Stimulated activated CD8-positive, alpha-beta memory T cell treated with anti-CD3 and anti-CD28 coated beads, Interleukin-15, amount 100 ng/mL, for 24 hours (primary cell): ENCODE data around the gene SRI.
"Not testable (repeated sequence)": the region's sequence is repeated elsewhere in the genome, so short reads cannot be mapped to it uniquely, and the experiment has no call there.

Experiments
- DNase-seq: peaks from one replicate; pipeline ENCODE4 v3.0.0-alpha.2; 2020; ENCODE audit warnings: low read depth

The SRI gene

DNA sequence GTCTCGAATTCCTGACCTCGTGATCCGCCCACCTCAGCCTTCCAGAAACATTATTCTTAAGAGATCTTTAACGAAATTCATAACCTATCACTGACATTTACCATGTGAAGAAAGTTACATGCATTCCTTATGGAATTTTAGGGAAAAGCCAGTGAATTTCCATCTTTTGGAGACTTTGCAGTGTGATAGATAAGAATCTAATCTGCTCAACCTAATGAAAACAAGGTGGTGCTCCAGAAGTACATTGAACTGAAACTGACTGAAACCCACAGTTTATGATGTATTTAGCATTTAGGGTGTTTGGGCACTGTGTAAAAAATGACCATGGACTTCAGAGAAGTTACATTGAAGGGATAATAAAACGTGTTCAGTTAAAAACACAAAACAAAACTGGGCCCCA, 43.6 kb downstream of the SRI start:
- DNase-seq, result no peak

DNA sequence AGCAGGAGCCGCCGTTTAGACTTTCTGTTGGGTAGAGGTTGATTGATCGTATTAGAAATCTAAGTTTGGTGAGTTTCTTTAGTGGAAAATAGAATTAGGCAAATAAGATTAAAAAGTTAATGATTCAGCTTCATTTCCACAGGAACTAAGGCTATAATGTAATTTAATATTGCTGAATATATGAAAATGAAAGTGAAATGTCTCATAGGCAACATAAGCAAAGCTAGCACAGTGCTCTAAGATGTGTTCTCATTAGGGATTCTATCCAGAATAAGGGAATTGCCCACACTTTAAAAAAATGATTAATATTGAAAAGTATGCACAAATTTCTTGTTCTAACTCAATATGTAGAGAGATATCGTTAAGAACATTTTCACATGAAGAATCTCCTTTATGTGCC, 47.0 kb downstream of the SRI start:
- no peak for DNase-seq

DNA sequence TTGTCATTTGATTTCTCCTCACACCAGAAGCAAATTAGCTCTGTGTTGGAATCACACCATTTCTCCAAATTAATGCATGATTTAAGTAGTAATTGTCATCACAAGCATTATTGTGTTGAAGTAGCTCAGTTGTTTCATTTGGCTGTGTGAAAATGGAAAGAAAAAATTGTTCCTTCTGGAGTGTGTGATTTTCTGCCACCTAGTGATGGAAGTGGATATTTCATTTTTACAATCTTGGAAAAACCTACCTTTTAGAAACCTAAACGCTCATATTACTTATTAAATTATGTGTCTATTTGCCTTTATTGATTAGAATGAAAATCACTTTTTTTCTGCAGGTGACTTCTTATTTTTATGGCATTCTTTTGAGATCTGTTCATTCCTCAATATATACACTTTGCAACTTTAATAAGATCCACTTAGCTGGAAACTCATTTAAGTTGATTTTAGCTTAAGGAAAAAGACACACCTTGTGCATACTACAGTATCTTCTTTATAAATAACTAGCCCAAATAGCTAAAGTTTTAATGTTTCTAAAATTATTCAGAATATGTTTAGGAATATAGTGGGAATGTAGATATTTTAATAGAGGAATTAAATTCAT, 50.0 kb downstream of the SRI start:
- DNase-seq, result no peak

DNA sequence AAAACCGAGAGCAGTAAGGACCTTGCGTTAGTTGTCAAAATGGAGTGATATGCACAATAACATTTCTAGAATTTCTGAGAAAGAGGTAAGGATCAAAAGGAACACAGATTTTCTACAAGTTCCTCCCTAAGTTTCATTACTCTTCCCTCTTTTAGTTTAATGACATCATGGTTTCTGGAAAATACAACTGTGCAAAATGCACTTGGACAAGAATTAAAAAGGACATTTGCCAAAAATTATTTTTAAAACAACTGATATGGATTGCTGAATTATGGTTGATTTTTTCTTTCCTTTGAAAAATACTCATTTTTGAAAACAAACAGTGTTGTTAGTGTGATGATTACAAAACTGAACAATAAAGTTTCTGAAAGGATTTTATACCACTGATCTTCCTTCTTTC, 52.1 kb downstream of the SRI start:
- DNase-seq, result no peak

DNA sequence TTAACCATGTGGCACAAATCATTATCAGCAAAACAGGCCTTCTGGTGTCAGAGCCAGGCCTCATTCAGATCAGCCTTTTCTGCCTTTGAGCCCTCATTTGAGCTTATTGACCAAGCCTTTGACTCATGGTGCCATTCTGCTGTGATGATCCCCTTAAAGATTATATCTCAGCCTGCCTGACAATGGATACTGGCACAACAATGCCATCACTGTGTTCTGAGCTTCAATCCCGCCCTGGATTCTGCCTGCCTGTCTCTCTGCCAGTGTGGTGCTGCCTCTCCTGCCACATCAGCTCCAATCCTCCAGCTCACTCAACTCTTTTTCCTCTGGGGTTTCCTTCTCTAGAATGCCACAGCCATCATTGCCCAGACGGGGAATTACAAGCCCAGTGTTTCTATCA, 52.6 kb downstream of the SRI start:
- DNase-seq, result no peak

DNA sequence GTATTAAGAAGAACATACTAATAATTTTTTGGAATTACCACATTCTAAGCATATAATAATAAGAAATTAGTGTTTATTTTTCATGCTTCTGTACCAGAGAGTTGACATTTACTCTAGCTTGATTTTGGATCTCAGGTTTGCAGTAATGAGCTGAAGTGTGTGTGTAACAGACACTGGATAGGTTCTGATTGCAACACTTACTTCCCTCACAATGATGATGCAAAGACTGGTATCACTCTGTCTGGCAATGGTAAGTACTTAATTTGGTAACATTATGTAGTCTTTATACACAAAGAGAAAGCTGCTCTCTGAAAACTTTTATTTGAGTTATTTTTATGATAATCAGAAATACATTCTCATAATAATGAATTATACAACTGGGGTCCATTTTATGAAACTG, 54.1 kb downstream of the SRI start:
- no peak for DNase-seq

DNA sequence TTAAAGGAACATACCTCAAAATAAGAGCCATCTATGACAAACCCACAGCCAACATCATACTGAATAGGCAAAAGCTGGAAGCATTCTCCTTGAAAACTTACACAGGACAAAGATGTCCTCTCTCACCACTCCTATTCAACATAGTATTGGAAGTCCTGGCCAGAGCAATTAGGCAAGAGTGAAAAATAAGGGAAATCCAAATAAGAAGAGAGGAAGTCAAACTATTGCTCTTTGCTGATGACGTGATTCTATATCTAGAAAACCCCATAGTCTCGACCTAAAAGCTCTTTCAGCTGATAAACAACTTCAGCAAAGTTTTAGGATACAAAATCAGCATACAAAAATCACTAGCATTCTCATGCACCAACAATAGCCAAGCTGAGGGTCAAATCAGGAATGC, 60.1 kb downstream of the SRI start:
- not testable (repeated sequence) for DNase-seq

DNA sequence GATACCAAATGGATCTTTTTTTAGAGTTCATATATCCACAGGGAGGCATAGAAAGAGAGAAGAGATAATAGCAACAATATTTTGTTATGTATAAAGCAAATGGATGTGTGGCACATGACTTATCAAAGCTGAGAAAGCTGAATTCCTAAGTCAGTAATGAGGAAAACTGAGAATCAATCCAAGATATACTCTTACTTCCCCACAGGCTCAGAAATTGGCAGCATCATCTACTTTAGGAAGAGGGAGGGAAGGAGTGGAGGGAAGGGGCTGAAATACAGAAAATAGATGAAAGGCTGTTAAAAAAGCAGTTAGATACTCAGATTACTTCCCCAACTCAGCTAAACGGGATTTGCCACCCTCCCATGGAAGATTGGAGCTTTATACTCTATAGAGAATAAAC, 63.5 kb downstream of the SRI start:
- DNase-seq, result no peak

DNA sequence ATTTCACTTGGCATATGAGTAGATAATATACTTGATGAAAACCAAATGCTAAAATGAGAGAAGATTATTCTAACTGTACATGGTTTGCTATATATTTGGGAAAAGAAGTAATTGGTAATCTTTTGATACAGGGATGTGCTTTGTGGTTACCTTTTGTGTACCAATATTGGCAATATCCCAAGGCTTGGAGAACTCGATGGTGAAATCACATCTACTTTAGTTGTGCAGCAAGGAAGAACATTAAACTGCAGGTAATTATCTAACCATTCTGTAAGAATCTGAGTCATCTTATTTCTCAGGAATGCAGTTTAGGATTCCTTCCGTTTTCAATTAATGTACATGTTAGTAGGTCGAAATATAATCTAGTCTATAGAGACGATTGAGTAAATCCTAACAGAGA, 64.1 kb downstream of the SRI start:
- no peak for DNase-seq
